GM21528 (cell line): ENCODE data around the gene COL4A2.

Experiments
- ATAC-seq: cut with Tn5 transposase; IDR thresholded peaks from one replicate; pipeline ENCODE4 v1.9.1; 2021; ENCODE audit warnings: mild to moderate bottlenecking, moderate library complexity; ENCODE audit not compliant: unreplicated experiment, low FRiP score

Gene COL4A2

GRCh38 chr13:110430391-110431336 is 123.6 kb downstream of the COL4A2 start:
- ATAC-seq = no peak

DNA sequence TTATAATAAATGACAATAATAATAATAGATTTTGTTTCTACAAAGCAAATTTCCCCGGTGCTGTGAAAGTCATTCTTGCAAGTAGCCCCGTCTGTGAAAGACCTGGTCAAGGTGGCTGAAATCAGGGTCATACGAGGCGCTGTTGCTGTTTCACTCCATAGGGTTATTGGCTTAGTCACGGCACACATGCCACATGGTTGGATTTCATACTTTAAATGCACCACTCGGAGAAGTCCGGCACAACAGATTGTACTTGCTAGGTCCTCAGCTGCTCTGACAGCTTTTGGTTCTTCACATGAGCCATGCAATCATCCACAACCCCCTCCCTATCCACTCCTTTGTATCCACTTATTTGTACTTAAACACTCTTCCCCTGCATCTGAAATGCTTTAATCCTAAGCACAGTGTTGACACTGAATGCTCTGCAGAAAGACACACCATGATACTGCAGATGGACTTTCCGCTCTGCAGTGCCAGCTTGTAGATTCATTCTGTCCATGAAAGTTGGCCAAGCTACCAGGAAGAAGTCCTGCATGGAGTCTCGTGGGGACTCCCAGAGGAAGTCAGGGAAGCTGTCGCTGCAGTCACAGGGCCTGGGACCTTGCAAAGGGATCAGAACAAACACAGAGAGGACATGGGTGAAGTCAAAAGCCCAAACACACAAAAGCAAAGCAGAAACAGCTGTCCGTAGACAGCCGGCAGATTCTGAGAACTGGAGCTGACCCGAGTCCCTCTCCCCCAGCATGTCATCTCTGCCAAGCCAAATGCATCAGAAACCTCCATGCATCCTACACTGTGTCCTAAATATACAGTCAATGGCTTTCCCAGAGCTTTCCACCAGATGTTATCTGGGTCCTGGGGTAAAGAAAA is 124.6 kb downstream of the COL4A2 start:
- no peak for ATAC-seq

GRCh38 chr13:110432522-110432921 is 125.4 kb downstream of the COL4A2 start:
- ATAC-seq = no peak

- no peak for ATAC-seq
These were observed 125.9 kb downstream of the COL4A2 start for GRCh38 chr13:110433014-110433413.

- no peak for ATAC-seq
These were observed 127.5 kb downstream of the COL4A2 start for GRCh38 chr13:110434629-110435028.

- no peak for ATAC-seq
These were observed 128.2 kb downstream of the COL4A2 start for GRCh38 chr13:110435331-110435730.

GRCh38 chr13:110436276-110436675 is 129.2 kb downstream of the COL4A2 start:
- no peak for ATAC-seq

DNA sequence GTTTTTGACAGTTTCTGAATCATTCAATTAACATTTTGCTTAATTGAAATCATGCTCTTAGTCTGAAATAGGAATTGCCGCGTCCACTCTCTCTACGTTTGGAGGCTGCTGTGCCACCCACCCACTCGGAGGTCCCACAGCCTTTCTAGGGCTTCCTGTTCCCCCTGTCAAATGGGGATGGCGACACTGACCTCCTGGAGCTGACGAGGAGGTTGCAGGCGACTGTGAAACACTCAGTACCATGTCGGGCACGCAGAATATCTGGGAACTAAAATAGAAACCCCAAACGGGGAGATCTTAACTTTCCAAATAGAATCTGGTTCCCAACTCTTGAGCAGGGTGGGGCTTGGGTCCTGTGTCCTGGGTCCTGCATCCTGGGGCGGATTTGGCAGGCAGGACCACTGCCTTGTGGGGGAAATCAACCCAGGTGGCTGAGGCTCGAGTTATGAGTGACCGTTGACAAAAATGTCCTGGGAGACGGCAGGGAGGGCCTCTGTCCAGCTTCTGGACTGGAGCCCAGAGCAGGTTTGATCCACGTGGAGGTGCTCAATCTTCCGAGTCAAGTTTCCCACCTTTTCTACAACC is 129.8 kb downstream of the COL4A2 start:
- no peak for ATAC-seq

DNA sequence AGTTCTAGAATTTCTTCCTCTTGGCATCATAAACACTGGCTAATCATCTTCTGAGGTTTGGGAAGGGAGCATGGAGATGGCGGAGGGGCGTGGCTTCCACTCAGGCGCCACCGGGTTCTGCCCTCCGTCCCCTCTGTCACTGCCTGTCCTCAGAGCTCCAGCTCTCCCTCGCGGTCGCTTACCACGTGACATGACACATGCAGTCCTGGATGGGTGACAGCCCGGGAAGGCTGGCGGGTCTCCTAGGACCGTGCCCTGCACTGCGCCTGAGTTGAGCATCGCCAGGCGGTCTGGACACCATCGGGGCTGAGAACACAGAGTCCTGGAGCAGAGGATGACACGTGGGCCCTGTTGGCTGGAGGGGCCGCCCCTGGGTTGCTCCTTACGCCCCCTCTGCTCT is 131.1 kb downstream of the COL4A2 start:
- ATAC-seq = no peak

GRCh38 chr13:110438776-110439175 is 131.7 kb downstream of the COL4A2 start:
- no peak for ATAC-seq

GRCh38 chr13:110440946-110441731 is 134.1 kb downstream of the COL4A2 start:
- ATAC-seq = no peak

- ATAC-seq = no peak
These were observed 136.0 kb downstream of the COL4A2 start for GRCh38 chr13:110442930-110443621.

- ATAC-seq = no peak
These were observed 136.6 kb downstream of the COL4A2 start for GRCh38 chr13:110443622-110444225.

DNA sequence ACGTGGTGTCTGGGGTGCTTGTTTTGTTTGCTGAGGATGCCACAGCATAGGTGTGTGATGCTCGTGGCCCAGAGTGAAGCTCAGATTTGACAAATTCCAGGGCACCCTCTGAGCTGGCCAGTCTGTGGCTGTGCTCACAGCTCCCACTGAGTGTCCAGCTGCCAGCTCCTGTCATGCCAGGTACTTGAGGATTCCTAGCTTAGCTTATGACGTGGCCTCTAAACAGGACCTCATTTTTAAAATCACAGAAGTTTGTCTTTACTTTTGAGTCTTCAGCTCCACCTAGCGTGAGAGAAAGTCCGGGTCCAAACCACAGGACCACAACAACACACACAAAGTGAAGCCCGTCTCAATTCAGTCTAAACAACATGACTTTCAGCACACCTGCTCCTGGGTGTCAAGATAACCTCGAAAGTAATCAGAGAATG is 137.2 kb downstream of the COL4A2 start:
- no peak for ATAC-seq

GRCh38 chr13:110445183-110445582 is 138.1 kb downstream of the COL4A2 start:
- peak; percentile 51 for ATAC-seq

- no peak for ATAC-seq
These were observed 138.9 kb downstream of the COL4A2 start for GRCh38 chr13:110445722-110446574.

- ATAC-seq = no peak
These were observed 139.4 kb downstream of the COL4A2 start for GRCh38 chr13:110446575-110446890.

DNA sequence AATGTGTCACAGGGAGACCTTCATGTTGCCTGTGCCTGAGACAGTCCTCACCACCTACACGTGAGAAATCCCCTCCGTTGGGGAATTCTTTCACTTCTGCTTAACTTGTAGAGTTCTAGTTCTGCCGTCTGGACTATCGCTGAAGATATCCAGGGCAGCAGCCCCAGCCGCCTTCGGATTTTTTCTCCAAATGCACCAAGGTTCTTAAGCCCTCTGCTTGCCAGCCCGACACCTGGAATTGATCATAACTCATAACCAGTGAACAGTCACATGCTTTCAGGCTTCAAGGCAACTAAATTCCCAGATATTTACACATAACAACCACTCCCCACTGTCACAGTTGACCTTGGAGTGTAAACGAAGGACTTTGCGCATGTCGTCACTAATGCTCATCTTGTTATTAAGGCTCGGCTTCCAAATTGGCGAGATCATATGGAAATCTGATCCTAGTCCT is 140.0 kb downstream of the COL4A2 start:
- ATAC-seq = no peak
